ENCODE data around the gene MAP1LC3B2.

The MAP1LC3B2 gene

GRCh38 chr12:116615141-116615861 lies 56.1 kb downstream of the MAP1LC3B2 start:
- TF ChIP-seq POLR2AphosphoS5 (IDR thresholded peaks at IDR 0.05; ENCODE audit: low read depth, low read length) (no peak), REST (IDR thresholded peaks at IDR 0.05; ENCODE audit: insufficient read depth in 1 of 2, low read depth in 2 of 2, low read length in 2 of 2) (no peak), TAF1 (IDR thresholded peaks at IDR 0.05; ENCODE audit: borderline replicate concordance, insufficient read depth, low read length) (0 out of 2 replicates have a peak, but pooled peaks have one; percentile 19)

GRCh38 chr12:116616536-116617248 lies 57.5 kb downstream of the MAP1LC3B2 start:
- TF ChIP-seq SIN3A (IDR thresholded peaks at IDR 0.05; ENCODE audit: borderline replicate concordance, insufficient read depth, low read length) (no peak), TAF1 (IDR thresholded peaks at IDR 0.05; ENCODE audit: borderline replicate concordance, insufficient read depth, low read length) (no peak), REST (IDR thresholded peaks at IDR 0.05; ENCODE audit: insufficient read depth in 1 of 2, low read depth in 2 of 2, low read length in 2 of 2) (no peak), FOXP2 (optimal IDR thresholded peaks at IDR 0.05; ENCODE audit: borderline replicate concordance, extremely low read depth, extremely low read length, insufficient read depth) (no peak), POLR2AphosphoS5 (IDR thresholded peaks at IDR 0.05; ENCODE audit: low read depth, low read length) (no peak)

- no peak for TF ChIP-seq REST (IDR thresholded peaks at IDR 0.05; ENCODE audit: insufficient read depth in 1 of 2, low read depth in 2 of 2, low read length in 2 of 2)
Measured at GRCh38 chr12:116619246-116619645, 60.1 kb downstream of the MAP1LC3B2 start.

- no peak for TF ChIP-seq FOXP2 (optimal IDR thresholded peaks at IDR 0.05; ENCODE audit: borderline replicate concordance, extremely low read depth, extremely low read length, insufficient read depth)
- no peak for TF ChIP-seq SIN3A (IDR thresholded peaks at IDR 0.05; ENCODE audit: borderline replicate concordance, insufficient read depth, low read length)
- no peak for TF ChIP-seq TAF1 (IDR thresholded peaks at IDR 0.05; ENCODE audit: borderline replicate concordance, insufficient read depth, low read length)
- no peak for TF ChIP-seq POLR2AphosphoS5 (IDR thresholded peaks at IDR 0.05; ENCODE audit: low read depth, low read length)
- no peak for TF ChIP-seq REST (IDR thresholded peaks at IDR 0.05; ENCODE audit: insufficient read depth in 1 of 2, low read depth in 2 of 2, low read length in 2 of 2)
Measured at GRCh38 chr12:116620124-116620491, 60.9 kb downstream of the MAP1LC3B2 start.
